CD14-positive monocyte (primary cell): Measurements from ENCODE around the gene SLC1A1. TPM values are rescaled to one million over a fixed set of nuclear protein-coding genes. Genes with fewer than 3 reads are reported as not detected.

ENCODE experiments used
- DNase-seq, 3 donors: peaks; one replicate each; pipeline ENCODE4 v3.0.0-alpha.2; 2011 to 2022
- H2AFZ ChIP-seq: 2 replicates; pipeline ENCODE4 v1.6.0; 2012; ENCODE audit warnings: mild to moderate bottlenecking, low read depth, low read length, inconsistent platforms; ENCODE audit not compliant: insufficient read depth, poor library complexity, severe bottlenecking
- H3K27ac ChIP-seq, 2 donors: 1 replicate in 1 of 2; 2 replicates in 1 of 2; pipeline ENCODE4 v1.5.1; 2012 to 2013; ENCODE audit warnings: low read length in 2 of 2, control low read depth in 1 of 2, inconsistent platforms in 1 of 2, low read depth in 1 of 2, mild to moderate bottlenecking in 1 of 2
- H3K27me3 ChIP-seq, 2 donors: one replicate each; pipeline versions ENCODE4 v1.6.0 to v1.6.1; 2011 to 2013; ENCODE audit warnings: low read length in 2 of 2; ENCODE audit not compliant: control insufficient read depth in 2 of 2, insufficient read depth in 2 of 2
- H3K36me3 ChIP-seq, 2 donors: replicated peaks in 1 of 2; 1 replicate in 1 of 2; 2 replicates in 1 of 2; pipeline versions ENCODE4 v1.5.1 to v1.6.1; 2012 to 2013; ENCODE audit warnings: low read length in 2 of 2, control low read depth in 1 of 2, inconsistent platforms in 1 of 2, mild to moderate bottlenecking in 1 of 2; ENCODE audit not compliant: insufficient read depth in 2 of 2, control insufficient read depth in 1 of 2
- H3K4me1 ChIP-seq, 2 donors: 1 replicate in 1 of 2; 2 replicates in 1 of 2; pipeline versions ENCODE4 v1.5.1 to v1.6.1; 2012 to 2013; ENCODE audit warnings: low read length in 2 of 2, control low read depth in 1 of 2, inconsistent platforms in 1 of 2, mild to moderate bottlenecking in 1 of 2, moderate library complexity in 1 of 2; ENCODE audit not compliant: insufficient read depth in 2 of 2, control insufficient read depth in 1 of 2
- H3K4me2 ChIP-seq: replicated peaks from 2 replicates; pipeline ENCODE3; 2012; ENCODE audit warnings: low read length, moderate library complexity, mild to moderate bottlenecking; ENCODE audit not compliant: poor library complexity, severe bottlenecking; ENCODE audit errors: extremely low read depth
- H3K4me3 ChIP-seq, 3 experiments: fragments of 200-600 bp in 1 of 3; sonication (generic) in 1 of 3; replicated peaks in 1 of 3; 1 replicate in 2 of 3; 2 replicates in 1 of 3; pipeline ENCODE4 v1.5.1; 2011 to 2013; ENCODE audit warnings: low read length in 3 of 3, mild to moderate bottlenecking in 3 of 3, control low read depth in 2 of 3, low read depth in 2 of 3, inconsistent platforms in 1 of 3, moderate library complexity in 1 of 3
- H3K79me2 ChIP-seq: 2 replicates; pipeline ENCODE4 v1.6.0; 2012; ENCODE audit warnings: mild to moderate bottlenecking, control low read depth, inconsistent platforms, low read length, moderate library complexity; ENCODE audit not compliant: insufficient read depth
- H3K9ac ChIP-seq: 2 replicates; pipeline ENCODE4 v1.6.0; 2017; ENCODE audit warnings: low read length, mild to moderate bottlenecking; ENCODE audit not compliant: insufficient read depth, poor library complexity, severe bottlenecking
- H3K9me3 ChIP-seq, 2 donors: replicated peaks in 1 of 2; 1 replicate in 1 of 2; 2 replicates in 1 of 2; pipeline versions ENCODE4 v1.5.1 to v1.6.1; 2012 to 2013; ENCODE audit warnings: low read length in 2 of 2, control low read depth in 1 of 2; ENCODE audit not compliant: control insufficient read depth in 1 of 2, insufficient read depth in 1 of 2
- H4K20me1 ChIP-seq: 2 replicates; pipeline ENCODE4 v1.6.0; 2012; ENCODE audit warnings: mild to moderate bottlenecking, low read length, control low read depth, moderate library complexity; ENCODE audit not compliant: insufficient read depth
- H3K27ac Mint-ChIP-seq, 7 donors: one replicate each; pipeline ENCODE4 v1.8.0; 2020; ENCODE audit warnings: mild to moderate bottlenecking in 7 of 7, mixed read lengths in 7 of 7, moderate library complexity in 6 of 7, inconsistent platforms in 2 of 7
- H3K27me3 Mint-ChIP-seq, 3 donors: one replicate each; pipeline ENCODE4 v1.8.0; 2021 to 2022; ENCODE audit warnings: low read depth in 3 of 3, mild to moderate bottlenecking in 3 of 3, mixed read lengths in 3 of 3, moderate library complexity in 3 of 3, inconsistent platforms in 1 of 3
- H3K36me3 Mint-ChIP-seq, 2 donors: one replicate each; pipeline ENCODE4 v1.8.0; 2020; ENCODE audit warnings: mixed read lengths in 2 of 2, inconsistent platforms in 1 of 2, mild to moderate bottlenecking in 1 of 2
- H3K4me1 Mint-ChIP-seq: one replicate; pipeline ENCODE4 v1.8.0; 2020; ENCODE audit warnings: mild to moderate bottlenecking, mixed read lengths
- H3K4me3 Mint-ChIP-seq, 2 donors: one replicate each; pipeline ENCODE4 v1.8.0; 2020; ENCODE audit warnings: mild to moderate bottlenecking in 2 of 2, mixed read lengths in 2 of 2, moderate library complexity in 1 of 2
- H3K9me3 Mint-ChIP-seq, 7 donors: one replicate each; pipeline ENCODE4 v1.8.0; 2020 to 2022; ENCODE audit warnings: mixed read lengths in 7 of 7, mild to moderate bottlenecking in 6 of 7, moderate library complexity in 6 of 7, inconsistent platforms in 2 of 7
- WGBS: methylation state at CpG from one replicate; pipeline ENCODE4 v1.1.5; 2013; ENCODE audit warnings: missing lambda C conversion rate; ENCODE audit not compliant: insufficient coverage; 5-methylcytosine and 5-hydroxymethylcytosine counted together
- intact Hi-C, 2 donors: fragments of 100-400 bp; cut with micrococcal nuclease; formaldehyde crosslinking; loops; one replicate each; pipeline versions ENCODE4 v1.15.0 to v1.15.1; 2023
- polyA plus RNA-seq, 3 donors: library from polyadenylated mRNA; depleted of rRNA in 1 of 3; unstranded in 2 of 3; stranded (reverse) in 1 of 3; fragments of 300-500 nt in 2 of 3; fragments of >200 nt in 1 of 3; fragmentation: Illumina TruSeq in 2 of 3; gene quantifications; 1 replicate in 2 of 3; 2 replicates in 1 of 3; pipeline ENCODE4 v1.2.3, GENCODE V29; 2012 to 2021
- TF ChIP-seq, protein P1 (sequence below): fragments of 200-600 bp; IDR thresholded peaks from one replicate; pipeline ENCODE4 v1.8.0; 2022; ENCODE audit warnings: antibody characterized with exemption, mild to moderate bottlenecking

SLC1A1 gene
- polyA plus RNA-seq, 3 donors = not detected

DNA sequence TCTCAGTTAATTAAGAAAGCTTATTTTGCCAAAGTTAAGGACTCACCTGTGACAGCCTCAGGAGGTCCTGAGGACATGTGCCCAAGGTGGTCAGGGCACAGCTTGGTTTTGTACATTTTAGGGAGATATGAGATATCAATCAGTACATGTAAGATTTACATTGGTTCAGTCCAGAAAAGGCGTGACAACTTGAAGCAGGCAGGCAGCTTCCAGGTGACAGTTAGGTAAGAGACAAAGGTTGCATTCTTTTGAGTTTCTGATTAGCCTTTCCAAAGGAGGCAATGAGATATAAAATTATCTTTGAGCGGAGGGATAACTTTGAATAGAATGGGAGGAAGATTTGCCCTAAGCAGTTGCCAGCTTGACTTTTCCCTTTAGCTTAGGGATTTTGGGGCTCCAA is 47.8 kb downstream of the SLC1A1 start:
- Mint-ChIP-seq H3K4me1 (no peaks in the 10 kb centered on the region), H3K36me3 (no peaks in the 10 kb centered on the region), H3K27ac (no peak overlapping the region), H3K4me3 (no peak overlapping the region), H3K27me3 (peaks cover 3 to 10% (median 4%) of the 10 kb centered on the region in 3 donors), H3K9me3 (peaks cover 0 to 13% (median 7%) of the 10 kb centered on the region in 7 donors)
- intact Hi-C loops = no loop called here
- H3K27me3 ChIP-seq = no peaks in the 10 kb centered on the region
- H3K9ac ChIP-seq = no peak overlapping the region
- no peaks in the 10 kb centered on the region for H4K20me1 ChIP-seq
- H3K79me2 ChIP-seq = no peaks in the 10 kb centered on the region
- no peak overlapping the region for H2AFZ ChIP-seq
- no peaks in the 10 kb centered on the region for H3K4me1 ChIP-seq
- H3K9me3 ChIP-seq = peaks cover 0 to 8% of the 10 kb centered on the region in 2 donors
- WGBS = 100% methylated on average over 1 of the region's 2 CpGs
- TF ChIP-seq, protein P1, sequence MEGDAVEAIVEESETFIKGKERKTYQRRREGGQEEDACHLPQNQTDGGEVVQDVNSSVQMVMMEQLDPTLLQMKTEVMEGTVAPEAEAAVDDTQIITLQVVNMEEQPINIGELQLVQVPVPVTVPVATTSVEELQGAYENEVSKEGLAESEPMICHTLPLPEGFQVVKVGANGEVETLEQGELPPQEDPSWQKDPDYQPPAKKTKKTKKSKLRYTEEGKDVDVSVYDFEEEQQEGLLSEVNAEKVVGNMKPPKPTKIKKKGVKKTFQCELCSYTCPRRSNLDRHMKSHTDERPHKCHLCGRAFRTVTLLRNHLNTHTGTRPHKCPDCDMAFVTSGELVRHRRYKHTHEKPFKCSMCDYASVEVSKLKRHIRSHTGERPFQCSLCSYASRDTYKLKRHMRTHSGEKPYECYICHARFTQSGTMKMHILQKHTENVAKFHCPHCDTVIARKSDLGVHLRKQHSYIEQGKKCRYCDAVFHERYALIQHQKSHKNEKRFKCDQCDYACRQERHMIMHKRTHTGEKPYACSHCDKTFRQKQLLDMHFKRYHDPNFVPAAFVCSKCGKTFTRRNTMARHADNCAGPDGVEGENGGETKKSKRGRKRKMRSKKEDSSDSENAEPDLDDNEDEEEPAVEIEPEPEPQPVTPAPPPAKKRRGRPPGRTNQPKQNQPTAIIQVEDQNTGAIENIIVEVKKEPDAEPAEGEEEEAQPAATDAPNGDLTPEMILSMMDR = no peak
- DNase-seq = no peak
- no peak overlapping the region for H3K4me2 ChIP-seq
- H3K27ac ChIP-seq = no peak overlapping the region
- H3K4me3 ChIP-seq = no peak overlapping the region
- H3K36me3 ChIP-seq = no peaks in the 10 kb centered on the region

DNA sequence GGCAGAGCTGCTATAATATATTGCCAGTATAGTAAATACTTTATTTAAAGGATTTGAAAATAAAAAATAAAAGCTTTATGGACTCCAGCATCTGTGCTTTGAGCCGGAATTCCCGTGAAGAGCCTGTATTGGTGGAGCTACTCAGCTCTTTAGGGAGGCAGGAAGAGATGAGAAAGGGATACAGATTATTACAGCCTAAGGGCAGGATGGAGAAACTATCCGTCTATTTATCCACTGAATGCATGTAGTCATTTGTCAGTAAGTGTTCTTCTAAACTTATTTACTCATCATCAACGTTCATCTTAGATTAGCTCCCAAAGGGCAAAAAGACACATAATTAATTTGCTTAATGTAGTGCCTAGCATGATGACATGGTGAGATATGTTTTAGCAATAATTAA is 48.4 kb downstream of the SLC1A1 start:
- H3K27me3 Mint-ChIP-seq = peaks cover 4 to 10% (median 4%) of the 10 kb centered on the region in 3 donors
- Histone ChIP-seq H3K9ac (no peak overlapping the region), H3K36me3 (no peaks in the 10 kb centered on the region), H3K4me2 (no peak overlapping the region), H3K9me3 (peaks cover 0 to 8% of the 10 kb centered on the region in 2 donors), H3K4me1 (no peaks in the 10 kb centered on the region), H3K27ac (no peak overlapping the region), H4K20me1 (no peaks in the 10 kb centered on the region), H3K79me2 (no peaks in the 10 kb centered on the region), H2AFZ (no peak overlapping the region), H3K27me3 (no peaks in the 10 kb centered on the region), H3K4me3 (no peak overlapping the region)
- peaks cover 0 to 13% (median 7%) of the 10 kb centered on the region in 7 donors for H3K9me3 Mint-ChIP-seq
- no peaks in the 10 kb centered on the region for H3K4me1 Mint-ChIP-seq
- intact Hi-C loops = no loop called here
- H3K27ac Mint-ChIP-seq = no peak overlapping the region
- no peak for DNase-seq
- no CpG with 5 or more reads among the region's 4 CpGs for WGBS
- no peak overlapping the region for H3K4me3 Mint-ChIP-seq
- TF ChIP-seq, protein P1 = no peak
- H3K36me3 Mint-ChIP-seq = no peaks in the 10 kb centered on the region
